T-cell (primary cell): ENCODE measurements around the gene RPL27. TPM values are rescaled to one million over a fixed set of nuclear protein-coding genes. Genes with fewer than 3 reads are reported as not detected.

Experiments used
- total RNA-seq, 35 experiments: library from RNA in 6 of 35; stranded (reverse) in 6 of 35; fragments of 120-200 nt in 1 of 35; gene quantifications; one replicate each; pipeline versions ENCODE4 v1.2.1 to v1.2.4 and lab custom pipeline; 2013 to 2026

Gene RPL27
- total RNA-seq, 5 donors from 2014 or later (not counting 1 experiment from before 2014, with no cell fraction given) = 1,254 to 1,790 (median 1,710) TPM

Other genes starting within 250 kb of the RPL27 start
- gene RAMP2, start 237.2 kb upstream of the RPL27 start, total RNA-seq = not detected
- gene VPS25, start 225.0 kb upstream of the RPL27 start, total RNA-seq = 10 to 100 TPM; 34.7 to 42.5 (median 38.7) TPM
- gene WNK4, start 217.8 kb upstream of the RPL27 start, total RNA-seq = 1 to 10 TPM in 1 of 5 donors, under 1 TPM in 3, not detected in 1; 0.38 to 1.3 (median 0.60) TPM
- gene COA3, start 199.7 kb upstream of the RPL27 start, total RNA-seq = 10 to 100 TPM in 4 of 5 donors, 1 to 10 TPM in 1; 7.9 to 32.4 (median 29.8) TPM
- not detected for gene CNTD1, start 199.6 kb upstream of the RPL27 start, total RNA-seq
- 100 to 1,000 TPM in 4 of 5 donors, 10 to 100 TPM in 1; 92.1 to 138 (median 105) TPM for gene BECN1, start 174.1 kb upstream of the RPL27 start, total RNA-seq
- gene PSME3, start 165.0 kb upstream of the RPL27 start, total RNA-seq = 10 to 100 TPM; 68.0 to 79.1 (median 77.2) TPM
- gene AOC2, start 153.8 kb upstream of the RPL27 start, total RNA-seq = 1 to 10 TPM; 2.2 to 3.7 (median 3.2) TPM
- 1 to 10 TPM; 1.2 to 2.1 (median 1.2) TPM for gene AOC3, start 147.2 kb upstream of the RPL27 start, total RNA-seq
- gene G6PC1, start 97.6 kb upstream of the RPL27 start, total RNA-seq = under 1 TPM in 3 of 5 donors, not detected in 2; 0.19 to 0.30 (median 0.20) TPM
- 10 to 100 TPM; 54.1 to 65.2 (median 60.0) TPM for gene AARSD1, start 34.0 kb upstream of the RPL27 start, total RNA-seq
- gene PTGES3L, start 18.3 kb upstream of the RPL27 start, total RNA-seq = under 1 TPM in 3 of 5 donors, not detected in 2; 0.25 to 0.44 (median 0.41) TPM
- 10 to 100 TPM; 11.5 to 24.0 (median 23.7) TPM for gene RUNDC1, start 17.9 kb upstream of the RPL27 start, total RNA-seq
- 10 to 100 TPM; 27.0 to 44.6 (median 34.1) TPM for gene IFI35, start 8.4 kb downstream of the RPL27 start, total RNA-seq
- 10 to 100 TPM; 26.4 to 62.6 (median 48.5) TPM for gene VAT1, start 24.0 kb downstream of the RPL27 start, total RNA-seq
- under 1 TPM; 0.08 to 0.64 (median 0.32) TPM for gene RND2, start 26.8 kb downstream of the RPL27 start, total RNA-seq
- 1 to 10 TPM; 2.8 to 5.5 (median 4.2) TPM for gene BRCA1, start 126.9 kb downstream of the RPL27 start, total RNA-seq
- 10 to 100 TPM; 51.5 to 82.2 (median 80.1) TPM for gene NBR1, start 172.8 kb downstream of the RPL27 start, total RNA-seq
- 10 to 100 TPM in 3 of 5 donors, 1 to 10 TPM in 2; 9.3 to 18.1 (median 10.4) TPM for gene TMEM106A, start 213.5 kb downstream of the RPL27 start, total RNA-seq
- not detected for gene CCDC200, start 230.2 kb downstream of the RPL27 start, total RNA-seq
- gene RNU2-1, start 235.6 kb downstream of the RPL27 start, total RNA-seq = 1,000 to 10,000 TPM; 2,693 to 4,491 (median 3,278) TPM